GM12865 (cell line): ENCODE data around the gene OXNAD1.

ENCODE experiments used
- DNase-seq: peaks from one replicate; pipeline ENCODE4 v3.0.0; 2010; ENCODE audit warnings: low read depth
- H3K4me3 ChIP-seq: 2 replicates; pipeline ENCODE4 v1.5.1; 2011; ENCODE audit warnings: mild to moderate bottlenecking, low read depth, low read length, control low read depth
- CTCF ChIP-seq: IDR thresholded peaks from 2 replicates; pipeline ENCODE4 v1.5.1; 2011; ENCODE audit warnings: low read length, control low read depth, low read depth, inconsistent platforms; ENCODE audit not compliant: insufficient read depth; ENCODE audit errors: missing control alignments

OXNAD1 gene

GRCh38 chr3:16323737-16324136 lies 58.7 kb downstream of the OXNAD1 start:
- TF ChIP-seq CTCF, result no peak
- H3K4me3 ChIP-seq, result no peak overlapping the region
- no peak for DNase-seq

DNA sequence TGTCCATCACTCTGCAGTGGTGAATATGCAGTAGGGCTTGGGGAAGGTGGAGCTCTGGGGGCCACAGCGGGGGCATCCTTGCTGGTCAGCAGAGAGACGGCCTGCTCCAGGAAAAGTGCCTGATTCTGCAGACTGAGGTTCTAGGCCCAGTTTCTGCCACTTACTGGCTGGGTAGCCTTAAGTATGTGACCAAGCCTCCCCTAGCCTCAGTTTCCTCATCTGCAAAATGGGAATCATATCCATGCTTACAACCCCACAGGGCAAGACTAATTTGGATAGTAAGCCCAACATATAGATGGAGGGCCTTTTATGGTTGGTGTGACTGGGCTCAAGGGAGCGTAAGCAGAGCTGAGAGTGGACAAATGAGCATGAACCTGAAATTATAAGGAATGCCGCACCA lies 60.8 kb downstream of the OXNAD1 start:
- no peak for TF ChIP-seq CTCF
- H3K4me3 ChIP-seq, result no peak overlapping the region
- no peak for DNase-seq

GRCh38 chr3:16326724-16327349 lies 61.8 kb downstream of the OXNAD1 start:
- H3K4me3 ChIP-seq, result no peak overlapping the region
- no peak for DNase-seq
- TF ChIP-seq CTCF, result no peak

DNA sequence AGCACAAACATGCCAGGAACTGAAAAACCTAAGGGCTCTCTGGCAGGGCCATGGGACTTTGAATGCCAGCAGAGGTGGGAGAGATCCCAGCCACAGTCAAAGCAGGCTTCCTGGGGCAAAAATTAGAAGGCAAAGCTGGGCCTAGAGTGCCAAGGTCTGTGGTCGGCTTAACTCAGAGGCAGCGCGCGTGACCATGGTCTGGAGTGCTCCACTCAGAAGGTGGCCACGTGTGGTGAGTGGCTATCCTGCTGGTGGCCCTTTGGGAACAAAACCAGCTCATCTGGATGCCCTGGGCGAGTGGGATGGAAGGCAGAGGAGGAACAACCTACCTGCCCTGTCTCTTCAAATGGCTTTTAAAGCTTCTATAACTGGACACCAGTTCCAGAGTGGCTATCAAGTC lies 63.1 kb downstream of the OXNAD1 start:
- TF ChIP-seq CTCF, result no peak
- H3K4me3 ChIP-seq, result no peak overlapping the region
- no peak for DNase-seq

DNA sequence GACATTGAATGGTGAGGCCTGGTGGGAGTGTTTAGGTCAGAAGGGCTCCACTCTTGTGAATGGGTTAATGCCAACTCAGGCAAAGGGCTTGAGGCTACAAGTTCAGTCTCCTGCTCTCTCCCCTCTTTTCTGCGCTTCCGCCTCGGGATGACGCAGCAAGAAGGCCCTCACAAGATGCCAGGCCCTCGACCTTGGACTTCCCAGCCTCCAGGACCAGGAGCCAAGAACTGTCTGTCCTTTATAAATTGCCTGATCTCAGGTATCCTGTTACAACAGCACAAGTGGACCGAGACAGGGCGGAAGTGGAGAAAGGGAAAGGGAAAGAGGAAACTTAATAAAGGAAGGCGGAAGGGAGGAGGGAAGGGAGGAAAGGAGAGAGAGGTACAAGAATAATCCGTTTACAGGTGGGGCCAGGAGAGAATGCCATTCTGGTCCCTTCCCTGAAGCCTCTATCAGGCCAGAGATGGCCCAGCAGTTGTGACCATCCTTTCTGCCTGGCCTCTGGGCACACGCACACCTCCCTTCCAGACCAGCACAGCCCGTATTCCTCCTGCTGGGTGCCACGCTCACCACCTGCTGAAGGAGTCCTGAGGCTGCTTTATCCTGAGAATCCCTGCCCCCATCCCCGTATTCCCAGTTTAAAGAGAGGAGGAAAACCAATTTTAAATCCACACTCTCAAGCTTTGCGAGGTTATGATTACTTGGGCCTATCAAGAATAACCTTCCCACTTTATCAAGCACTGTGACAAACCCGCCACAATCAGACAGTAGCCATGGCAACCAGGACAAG lies 64.2 kb downstream of the OXNAD1 start:
- no peak for DNase-seq
- no peak overlapping the region for H3K4me3 ChIP-seq
- TF ChIP-seq CTCF, result no peak

DNA sequence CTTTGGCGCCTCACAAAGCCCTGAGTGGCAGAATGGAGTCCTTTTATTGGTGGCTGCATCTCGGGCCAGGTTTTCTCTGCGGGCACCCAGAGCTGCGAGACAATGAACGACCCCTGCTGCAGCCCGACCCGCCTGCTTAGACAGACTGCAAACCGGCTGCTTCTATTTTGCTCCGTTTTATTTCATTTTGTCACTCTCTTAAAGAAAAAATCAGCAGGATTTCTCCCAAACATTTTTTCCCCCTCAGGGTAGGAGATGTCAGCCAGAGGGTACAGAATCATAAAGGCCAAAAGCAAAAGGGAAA lies 64.8 kb downstream of the OXNAD1 start:
- DNase-seq, result no peak
- no peak for TF ChIP-seq CTCF
- H3K4me3 ChIP-seq, result no peak overlapping the region

GRCh38 chr3:16330351-16330750 lies 65.3 kb downstream of the OXNAD1 start:
- DNase-seq, result no peak
- no peak overlapping the region for H3K4me3 ChIP-seq
- no peak for TF ChIP-seq CTCF
